ENCODE measurements around the gene PARD3.

PARD3 gene

GRCh38 chr10:34682580-34682979 is 132.5 kb downstream of the PARD3 start:
- no peak overlapping the region for H3K4me3 ChIP-seq (replicated peaks in 1 of 2; ENCODE audit: low read depth in 2 of 2, low read length in 2 of 2)
- TF ChIP-seq CTCF (IDR thresholded peaks at IDR 0.05; ENCODE audit: low read depth, low read length) = no peak
- no peak for DNase-seq (ENCODE audit: low read depth in 2 of 2)

GRCh38 chr10:34681933-34682332 is 133.2 kb downstream of the PARD3 start:
- no peak for DNase-seq (ENCODE audit: low read depth in 2 of 2)
- no peak overlapping the region for H3K4me3 ChIP-seq (replicated peaks in 1 of 2; ENCODE audit: low read depth in 2 of 2, low read length in 2 of 2)
- no peak for TF ChIP-seq CTCF (IDR thresholded peaks at IDR 0.05; ENCODE audit: low read depth, low read length)

- H3K4me3 ChIP-seq (replicated peaks in 1 of 2; ENCODE audit: low read depth in 2 of 2, low read length in 2 of 2) = no peak overlapping the region
- TF ChIP-seq CTCF (IDR thresholded peaks at IDR 0.05; ENCODE audit: low read depth, low read length) = no peak
- DNase-seq (ENCODE audit: low read depth in 2 of 2) = no peak
Observed at GRCh38 chr10:34679177-34679576, 135.9 kb downstream of the PARD3 start.

DNA sequence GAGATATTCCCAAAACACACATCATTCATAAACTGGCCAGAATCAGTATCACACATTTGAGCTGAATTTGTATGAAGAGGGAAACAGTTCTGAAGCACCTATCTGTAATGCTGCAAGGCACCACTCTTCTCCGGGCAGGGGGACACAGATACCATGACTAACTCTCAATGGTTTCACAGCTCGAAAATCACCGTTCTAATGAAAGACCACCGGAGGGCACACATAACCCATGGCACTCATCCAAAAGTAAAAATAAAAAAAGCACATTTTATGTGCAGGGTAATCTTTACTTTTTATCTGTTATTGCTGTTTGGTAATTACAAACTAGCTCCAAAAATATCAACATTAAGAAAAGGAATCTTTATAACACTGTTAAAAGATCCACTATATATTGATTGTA is 137.5 kb downstream of the PARD3 start:
- DNase-seq (ENCODE audit: low read depth in 2 of 2) = no peak
- no peak overlapping the region for H3K4me3 ChIP-seq (replicated peaks in 1 of 2; ENCODE audit: low read depth in 2 of 2, low read length in 2 of 2)
- TF ChIP-seq CTCF (IDR thresholded peaks at IDR 0.05; ENCODE audit: low read depth, low read length) = no peak

- no peak for DNase-seq (ENCODE audit: low read depth in 2 of 2)
- TF ChIP-seq CTCF (IDR thresholded peaks at IDR 0.05; ENCODE audit: low read depth, low read length) = no peak
Observed at GRCh38 chr10:34677132-34677531, 138.0 kb downstream of the PARD3 start.

DNA sequence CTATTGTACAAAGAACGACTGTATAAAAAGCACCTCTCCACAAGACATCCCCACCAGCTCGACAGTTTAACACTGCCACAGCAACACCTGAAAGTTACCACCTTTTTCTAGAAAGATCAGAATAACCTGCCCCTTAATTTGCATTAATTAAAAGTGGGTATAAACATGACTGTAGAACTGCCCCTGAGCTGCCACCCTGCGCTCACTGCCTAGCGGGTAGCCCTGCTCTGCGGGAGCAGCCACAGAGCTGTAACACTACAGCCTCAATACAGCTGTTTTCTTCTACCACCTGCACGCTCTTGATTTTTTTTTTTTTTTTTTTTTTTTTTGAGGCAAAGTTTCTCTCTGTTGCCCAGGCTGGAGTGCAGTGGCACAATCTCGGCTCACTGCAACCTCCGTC is 140.9 kb downstream of the PARD3 start:
- no peak overlapping the region for H3K4me3 ChIP-seq (replicated peaks in 1 of 2; ENCODE audit: low read depth in 2 of 2, low read length in 2 of 2)
- no peak for TF ChIP-seq CTCF (IDR thresholded peaks at IDR 0.05; ENCODE audit: low read depth, low read length)
- no peak for DNase-seq (ENCODE audit: low read depth in 2 of 2)

More at GRCh38 chr10:34677132-34677531, 138.0 kb downstream of the PARD3 start:
- no peak overlapping the region for H3K4me3 ChIP-seq (replicated peaks in 1 of 2; ENCODE audit: low read depth in 2 of 2, low read length in 2 of 2)

DNA sequence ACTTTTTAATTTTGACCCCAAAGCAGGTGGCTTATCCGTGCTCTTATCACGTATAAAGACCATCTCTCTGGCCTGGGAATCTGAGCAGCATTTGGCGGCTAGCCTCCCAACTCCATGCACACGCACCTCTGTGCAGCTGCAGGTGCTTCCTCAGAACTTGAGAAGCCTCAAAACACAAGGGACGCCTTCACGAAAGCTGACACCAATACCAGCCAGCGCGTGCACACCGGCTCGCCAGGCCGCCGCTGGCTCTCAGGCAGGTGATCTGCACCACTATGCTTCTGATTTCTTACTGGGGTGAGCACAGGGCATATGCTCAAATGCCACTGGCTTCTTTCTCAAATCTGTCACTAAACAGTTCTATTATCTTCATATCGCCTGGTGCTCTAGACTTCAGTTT is 145.0 kb downstream of the PARD3 start:
- H3K4me3 ChIP-seq (replicated peaks in 1 of 2; ENCODE audit: low read depth in 2 of 2, low read length in 2 of 2) = no peak overlapping the region
- no peak for TF ChIP-seq CTCF (IDR thresholded peaks at IDR 0.05; ENCODE audit: low read depth, low read length)
- DNase-seq (ENCODE audit: low read depth in 2 of 2) = no peak
